Natural killer cell (primary cell): ENCODE measurements around the gene PHEX. TPM values are rescaled to one million over a fixed set of nuclear protein-coding genes. Genes with fewer than 3 reads are reported as not detected.

Experiments
- ATAC-seq, 3 donors: fragments of 150-1000 bp in 2 of 3; fragments of 200-7000 bp in 1 of 3; cut with Tn5 transposase; 1 replicate in 1 of 3; 2 replicates in 2 of 3; pipeline ENCODE4 v1.10.0; 2021; ENCODE audit warnings: mild to moderate bottlenecking in 2 of 3, moderate library complexity in 2 of 3
- DNase-seq, 2 donors: peaks; one replicate each; pipeline versions ENCODE4 v3.0.0 to v3.0.0-alpha.2; 2013 to 2021; ENCODE audit warnings: mixed read lengths in 1 of 2
- H3K27ac ChIP-seq: one replicate; pipeline ENCODE4 v1.5.1; 2013; ENCODE audit warnings: mild to moderate bottlenecking, low read length
- H3K27me3 ChIP-seq: one replicate; pipeline ENCODE4 v1.6.1; 2013; ENCODE audit warnings: low read length; ENCODE audit not compliant: control insufficient read depth, insufficient read depth
- H3K36me3 ChIP-seq: one replicate; pipeline ENCODE4 v1.6.1; 2013; ENCODE audit warnings: low read length; ENCODE audit not compliant: control insufficient read depth, insufficient read depth
- H3K4me1 ChIP-seq: one replicate; pipeline ENCODE4 v1.6.1; 2013; ENCODE audit warnings: low read length; ENCODE audit not compliant: control insufficient read depth, insufficient read depth
- H3K4me3 ChIP-seq: one replicate; pipeline ENCODE4 v1.5.1; 2013; ENCODE audit warnings: low read length
- H3K9me3 ChIP-seq: one replicate; pipeline ENCODE4 v1.6.1; 2013; ENCODE audit warnings: low read length; ENCODE audit not compliant: control insufficient read depth, insufficient read depth
- H3K27ac Mint-ChIP-seq, 2 donors: one replicate each; pipeline ENCODE4 v1.8.0; 2022; ENCODE audit warnings: mild to moderate bottlenecking in 2 of 2, mixed read lengths in 2 of 2, moderate library complexity in 1 of 2
- H3K27me3 Mint-ChIP-seq, 2 donors: one replicate each; pipeline ENCODE4 v1.8.0; 2022; ENCODE audit warnings: low read depth in 2 of 2, mixed read lengths in 2 of 2
- H3K36me3 Mint-ChIP-seq: one replicate; pipeline ENCODE4 v1.8.0; 2022; ENCODE audit warnings: mixed read lengths
- H3K4me1 Mint-ChIP-seq, 2 donors: one replicate each; pipeline ENCODE4 v1.8.0; 2022; ENCODE audit warnings: mixed read lengths in 2 of 2
- H3K4me3 Mint-ChIP-seq: one replicate; pipeline ENCODE4 v1.8.0; 2022; ENCODE audit warnings: mild to moderate bottlenecking, moderate library complexity, mixed read lengths
- H3K9me3 Mint-ChIP-seq, 2 donors: one replicate each; pipeline ENCODE4 v1.8.0; 2022; ENCODE audit warnings: mixed read lengths in 2 of 2
- WGBS: methylation state at CpG from one replicate; pipeline ENCODE4 v1.1.7; 2013; ENCODE audit warnings: missing lambda C conversion rate; ENCODE audit not compliant: insufficient coverage; 5-methylcytosine and 5-hydroxymethylcytosine counted together
- intact Hi-C: fragments of 100-400 bp; cut with micrococcal nuclease; formaldehyde crosslinking; loops from one replicate; pipeline ENCODE4 v1.14.2; 2022
- total RNA-seq, 4 donors: library from RNA; stranded (reverse); fragments of 120-200 nt in 1 of 4; gene quantifications; one replicate each; pipeline versions ENCODE4 v1.2.3 to v1.2.4, GENCODE V29; 2013 to 2022
- TF ChIP-seq, protein P1 (sequence below): fragments of 200-600 bp; IDR thresholded peaks from one replicate; pipeline ENCODE4 v1.8.0; 2022; ENCODE audit warnings: antibody characterized with exemption

PHEX gene
- total RNA-seq, 3 donors from 2014 or later (not counting 1 experiment from before 2014, with no cell fraction given) = 0.10 to 0.54 (median 0.25) TPM

DNA sequence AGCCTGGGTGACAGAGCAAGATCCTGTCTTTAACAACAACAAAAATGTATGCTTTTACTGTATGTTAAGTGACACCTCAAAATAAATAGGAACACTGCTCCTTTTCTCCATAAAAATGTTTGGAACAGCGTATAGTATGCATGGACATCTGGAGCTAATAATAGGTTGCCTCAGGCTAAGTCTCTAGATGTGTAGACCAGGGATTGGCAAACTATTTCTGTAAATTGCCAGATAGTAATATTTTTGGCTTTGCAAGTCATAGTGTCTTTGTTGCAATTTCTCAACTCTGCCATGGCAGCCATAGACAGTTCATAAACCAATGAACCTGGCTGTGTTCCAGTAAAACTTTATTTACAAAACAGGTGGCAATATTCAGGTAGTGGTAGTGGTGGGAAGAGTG, 164.0 kb downstream of the PHEX start:
- no peaks in the 10 kb centered on the region for H3K9me3 Mint-ChIP-seq
- H3K9me3 ChIP-seq = no peaks in the 10 kb centered on the region
- no peak overlapping the region for H3K27ac Mint-ChIP-seq
- no peak for ATAC-seq
- no peaks in the 10 kb centered on the region for H3K36me3 ChIP-seq
- H3K4me3 ChIP-seq = no peak overlapping the region
- intact Hi-C loops = no loop called here
- no CpG with 5 or more reads among the region's 1 CpG for WGBS
- H3K4me3 Mint-ChIP-seq = no peak overlapping the region
- peaks cover 5% of the 10 kb centered on the region in 2 donors for H3K4me1 Mint-ChIP-seq
- peaks cover 2% of the 10 kb centered on the region for H3K27me3 ChIP-seq
- peaks cover 4% of the 10 kb centered on the region for H3K4me1 ChIP-seq
- no peak for DNase-seq
- TF ChIP-seq, protein P1, sequence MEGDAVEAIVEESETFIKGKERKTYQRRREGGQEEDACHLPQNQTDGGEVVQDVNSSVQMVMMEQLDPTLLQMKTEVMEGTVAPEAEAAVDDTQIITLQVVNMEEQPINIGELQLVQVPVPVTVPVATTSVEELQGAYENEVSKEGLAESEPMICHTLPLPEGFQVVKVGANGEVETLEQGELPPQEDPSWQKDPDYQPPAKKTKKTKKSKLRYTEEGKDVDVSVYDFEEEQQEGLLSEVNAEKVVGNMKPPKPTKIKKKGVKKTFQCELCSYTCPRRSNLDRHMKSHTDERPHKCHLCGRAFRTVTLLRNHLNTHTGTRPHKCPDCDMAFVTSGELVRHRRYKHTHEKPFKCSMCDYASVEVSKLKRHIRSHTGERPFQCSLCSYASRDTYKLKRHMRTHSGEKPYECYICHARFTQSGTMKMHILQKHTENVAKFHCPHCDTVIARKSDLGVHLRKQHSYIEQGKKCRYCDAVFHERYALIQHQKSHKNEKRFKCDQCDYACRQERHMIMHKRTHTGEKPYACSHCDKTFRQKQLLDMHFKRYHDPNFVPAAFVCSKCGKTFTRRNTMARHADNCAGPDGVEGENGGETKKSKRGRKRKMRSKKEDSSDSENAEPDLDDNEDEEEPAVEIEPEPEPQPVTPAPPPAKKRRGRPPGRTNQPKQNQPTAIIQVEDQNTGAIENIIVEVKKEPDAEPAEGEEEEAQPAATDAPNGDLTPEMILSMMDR = no peak
- H3K27ac ChIP-seq = no peak overlapping the region
- peaks cover 3 to 6% of the 10 kb centered on the region in 2 donors for H3K27me3 Mint-ChIP-seq
- H3K36me3 Mint-ChIP-seq = no peaks in the 10 kb centered on the region

DNA sequence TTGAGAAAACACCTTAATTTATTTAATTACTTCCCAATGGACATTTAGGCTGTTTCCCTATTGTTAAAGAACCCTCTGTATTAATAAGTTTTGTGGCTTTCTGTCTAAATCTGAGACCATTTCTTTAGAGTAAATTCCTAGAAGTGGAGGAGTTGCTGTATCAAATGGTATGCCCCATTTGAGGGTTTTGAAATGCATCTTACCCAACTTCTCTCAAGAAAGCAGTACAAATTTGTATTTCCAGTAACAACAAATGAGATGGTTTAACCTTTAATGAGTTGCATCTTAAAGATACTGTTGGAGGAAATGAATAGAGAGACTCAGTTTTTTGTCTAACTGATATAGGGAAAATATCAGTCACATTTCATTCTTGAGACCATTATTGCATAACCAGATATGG, 170.1 kb downstream of the PHEX start:
- ATAC-seq (no peak), DNase-seq (no peak)
- Mint-ChIP-seq H3K36me3 (no peaks in the 10 kb centered on the region), H3K9me3 (no peaks in the 10 kb centered on the region), H3K27ac (no peak overlapping the region), H3K4me3 (no peak overlapping the region), H3K27me3 (peaks cover 0 to 12% of the 10 kb centered on the region in 2 donors), H3K4me1 (no peaks in the 10 kb centered on the region)
- H3K4me1 ChIP-seq = no peaks in the 10 kb centered on the region
- no peaks in the 10 kb centered on the region for H3K9me3 ChIP-seq
- TF ChIP-seq, protein P1 = no peak
- H3K27me3 ChIP-seq = no peaks in the 10 kb centered on the region
- H3K27ac ChIP-seq = no peak overlapping the region
- H3K4me3 ChIP-seq = no peak overlapping the region
- intact Hi-C loops = no loop called here
- no peaks in the 10 kb centered on the region for H3K36me3 ChIP-seq

DNA sequence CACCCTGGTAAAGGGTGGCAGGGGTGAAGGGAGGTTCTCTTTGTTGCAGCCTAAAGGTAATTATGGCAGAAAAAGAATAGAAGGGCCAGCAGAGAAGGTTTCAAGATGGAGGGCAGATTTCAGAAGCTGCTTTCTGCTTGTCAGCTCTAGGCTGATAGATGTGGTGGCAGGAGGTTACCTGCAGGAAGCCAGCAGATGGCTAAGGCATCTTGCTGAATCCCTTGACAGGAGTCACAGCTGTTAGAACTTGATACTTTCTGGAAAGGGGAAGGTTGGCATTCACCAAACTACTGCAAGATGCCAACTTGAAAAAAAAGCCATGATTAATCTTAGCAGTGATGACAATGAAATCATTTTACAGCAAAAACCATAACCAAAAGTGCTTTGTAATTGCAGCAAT, 171.1 kb downstream of the PHEX start:
- H3K4me1 ChIP-seq = no peaks in the 10 kb centered on the region
- no peak overlapping the region for H3K4me3 ChIP-seq
- H3K36me3 ChIP-seq = no peaks in the 10 kb centered on the region
- no peak for ATAC-seq
- H3K27ac ChIP-seq = no peak overlapping the region
- Mint-ChIP-seq H3K27me3 (peaks cover 0 to 12% of the 10 kb centered on the region in 2 donors), H3K4me3 (no peak overlapping the region), H3K4me1 (no peaks in the 10 kb centered on the region), H3K36me3 (no peaks in the 10 kb centered on the region), H3K9me3 (no peaks in the 10 kb centered on the region), H3K27ac (no peak overlapping the region)
- intact Hi-C loops = no loop called here
- H3K9me3 ChIP-seq = no peaks in the 10 kb centered on the region
- TF ChIP-seq, protein P1 = no peak
- no peaks in the 10 kb centered on the region for H3K27me3 ChIP-seq
- DNase-seq = no peak

DNA sequence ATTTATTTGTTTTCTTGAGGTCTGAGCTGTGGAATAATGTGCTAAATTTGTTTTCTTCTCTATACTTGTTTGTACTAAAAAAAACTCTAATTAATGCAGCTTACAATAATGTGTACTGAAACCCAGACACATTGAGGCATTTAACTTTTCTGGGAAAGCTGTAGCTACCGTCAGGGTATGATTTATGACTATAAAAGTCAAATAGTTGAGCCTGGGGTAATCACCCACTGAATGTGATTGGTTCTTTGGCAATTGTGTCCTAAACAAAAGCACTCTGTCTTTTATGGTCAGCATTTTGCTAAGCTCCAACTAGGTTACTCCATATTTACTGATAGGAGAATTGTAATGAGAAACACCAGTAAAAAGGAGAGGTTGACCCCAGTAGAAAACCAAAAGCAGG, 174.7 kb downstream of the PHEX start:
- Histone ChIP-seq H3K27me3 (no peaks in the 10 kb centered on the region), H3K36me3 (no peaks in the 10 kb centered on the region), H3K9me3 (no peaks in the 10 kb centered on the region), H3K27ac (no peak overlapping the region), H3K4me3 (no peak overlapping the region), H3K4me1 (no peaks in the 10 kb centered on the region)
- no peak overlapping the region for H3K27ac Mint-ChIP-seq
- peaks cover 0 to 12% of the 10 kb centered on the region in 2 donors for H3K27me3 Mint-ChIP-seq
- H3K4me3 Mint-ChIP-seq = no peak overlapping the region
- ATAC-seq (no peak), DNase-seq (no peak)
- no peaks in the 10 kb centered on the region for H3K36me3 Mint-ChIP-seq
- no peaks in the 10 kb centered on the region for H3K4me1 Mint-ChIP-seq
- TF ChIP-seq, protein P1 = no peak
- WGBS = no CpG with 5 or more reads among the region's 1 CpG
- H3K9me3 Mint-ChIP-seq = no peaks in the 10 kb centered on the region
- intact Hi-C loops = no loop called here
